OCI-LY1 (cell line): ENCODE results near the gene SFMBT2.
A peak's percentile ranks its signal among the peaks of the same experiment; 100 is the strongest.

ENCODE experiments used
- H2AFZ ChIP-seq: fragments of 200-600 bp; sonication (generic), shearing (Covaris generic); 2 replicates; pipeline ENCODE4 v1.6.0; 2014; ENCODE audit warnings: antibody characterized with exemption, mild to moderate bottlenecking, low read length
- H3F3A ChIP-seq: fragments of 200-600 bp; sonication (generic), shearing (Covaris generic); 2 replicates; pipeline ENCODE4 v1.6.0; 2014; ENCODE audit warnings: mild to moderate bottlenecking, antibody characterized with exemption, low read length, moderate library complexity; ENCODE audit not compliant: insufficient read depth
- H3K27ac ChIP-seq: fragments of 200-600 bp; sonication (generic); 2 replicates; pipeline ENCODE4 v1.5.1; 2014; ENCODE audit warnings: low read length, mixed run types, mild to moderate bottlenecking, low read depth; ENCODE audit not compliant: poor library complexity, severe bottlenecking
- H3K27me3 ChIP-seq: fragments of 200-600 bp; sonication (generic); 2 replicates; pipeline ENCODE4 v1.6.0; 2014; ENCODE audit warnings: antibody characterized with exemption, mild to moderate bottlenecking, low read length, moderate library complexity; ENCODE audit not compliant: insufficient read depth
- H3K36me3 ChIP-seq: fragments of 200-600 bp; sonication (generic); 2 replicates; pipeline ENCODE4 v1.6.1; 2014; ENCODE audit warnings: mild to moderate bottlenecking, antibody characterized with exemption, low read length, moderate library complexity, mixed read lengths; ENCODE audit not compliant: insufficient read depth
- H3K4me1 ChIP-seq: fragments of 200-600 bp; sonication (generic); 2 replicates; pipeline ENCODE4 v1.5.1; 2014; ENCODE audit warnings: mild to moderate bottlenecking, low read length, moderate library complexity; ENCODE audit not compliant: insufficient read depth, severe bottlenecking
- H3K4me2 ChIP-seq: fragments of 200-600 bp; sonication (generic), shearing (Covaris generic); 2 replicates; pipeline ENCODE4 v1.6.1; 2014; ENCODE audit warnings: low read length
- H3K4me3 ChIP-seq: fragments of 200-600 bp; sonication (generic); 2 replicates; pipeline ENCODE4 v1.5.1; 2014; ENCODE audit warnings: low read length, low read depth, mild to moderate bottlenecking, mixed read lengths; ENCODE audit not compliant: poor library complexity, severe bottlenecking
- H3K79me2 ChIP-seq: fragments of 200-600 bp; shearing (Covaris generic); 2 replicates; pipeline ENCODE4 v1.6.1; 2016; ENCODE audit warnings: mixed run types, low read length, mixed read lengths; ENCODE audit not compliant: insufficient read depth
- H3K9ac ChIP-seq: fragments of 200-600 bp; sonication (generic), shearing (Covaris generic); 2 replicates; pipeline ENCODE4 v1.6.1; 2014; ENCODE audit warnings: mild to moderate bottlenecking, low read length, mixed read lengths
- H3K9me2 ChIP-seq: fragments of 200-600 bp; sonication (generic), shearing (Covaris generic); 2 replicates; pipeline ENCODE4 v1.6.1; 2014; ENCODE audit warnings: low read depth, mild to moderate bottlenecking, low read length, mixed read lengths
- H3K9me3 ChIP-seq: fragments of 200-600 bp; shearing (Covaris generic); 2 replicates; pipeline ENCODE4 v1.6.1; 2014; ENCODE audit warnings: low read length, mixed read lengths
- H4K20me1 ChIP-seq: fragments of 200-600 bp; sonication (generic), shearing (Covaris generic); 2 replicates; pipeline ENCODE4 v1.6.0; 2016; ENCODE audit warnings: mild to moderate bottlenecking, low read length; ENCODE audit not compliant: insufficient read depth
- EZH2 ChIP-seq: fragments of 200-600 bp; sonication (generic), shearing (Covaris generic); IDR thresholded peaks from 2 replicates; pipeline ENCODE4 v1.8.0; 2017; ENCODE audit warnings: borderline replicate concordance, mixed run types, mild to moderate bottlenecking, antibody characterized with exemption, low read length, moderate library complexity, mixed read lengths
- TF ChIP-seq, protein P1 (sequence below): fragments of 200-600 bp; sonication (generic), shearing (Covaris generic); IDR thresholded peaks from 2 replicates; pipeline ENCODE4 v1.5.1; 2017; ENCODE audit warnings: mild to moderate bottlenecking, antibody characterized with exemption, low read length, moderate library complexity, mixed read lengths

Gene SFMBT2

GRCh38 chr10:7123774-7124173 is 287.1 kb downstream of the SFMBT2 start:
- Histone ChIP-seq H3K27me3 (no peaks in the 10 kb centered on the region), H3K4me2 (no peak overlapping the region), H3K4me3 (no peak overlapping the region)

GRCh38 chr10:7122561-7122960 is 288.3 kb downstream of the SFMBT2 start:
- Histone ChIP-seq H3K9me3 (no peaks in the 10 kb centered on the region), H3K4me2 (no peak overlapping the region), H3K4me1 (no peaks in the 10 kb centered on the region), H4K20me1 (no peaks in the 10 kb centered on the region), H3K4me3 (no peak overlapping the region), H2AFZ (no peak overlapping the region), H3K27me3 (no peaks in the 10 kb centered on the region), H3K36me3 (no peaks in the 10 kb centered on the region), H3F3A (no peaks in the 10 kb centered on the region), H3K9ac (no peak overlapping the region), H3K9me2 (no peaks in the 10 kb centered on the region), H3K79me2 (no peaks in the 10 kb centered on the region), H3K27ac (no peak overlapping the region)
- TF ChIP-seq, protein P1, sequence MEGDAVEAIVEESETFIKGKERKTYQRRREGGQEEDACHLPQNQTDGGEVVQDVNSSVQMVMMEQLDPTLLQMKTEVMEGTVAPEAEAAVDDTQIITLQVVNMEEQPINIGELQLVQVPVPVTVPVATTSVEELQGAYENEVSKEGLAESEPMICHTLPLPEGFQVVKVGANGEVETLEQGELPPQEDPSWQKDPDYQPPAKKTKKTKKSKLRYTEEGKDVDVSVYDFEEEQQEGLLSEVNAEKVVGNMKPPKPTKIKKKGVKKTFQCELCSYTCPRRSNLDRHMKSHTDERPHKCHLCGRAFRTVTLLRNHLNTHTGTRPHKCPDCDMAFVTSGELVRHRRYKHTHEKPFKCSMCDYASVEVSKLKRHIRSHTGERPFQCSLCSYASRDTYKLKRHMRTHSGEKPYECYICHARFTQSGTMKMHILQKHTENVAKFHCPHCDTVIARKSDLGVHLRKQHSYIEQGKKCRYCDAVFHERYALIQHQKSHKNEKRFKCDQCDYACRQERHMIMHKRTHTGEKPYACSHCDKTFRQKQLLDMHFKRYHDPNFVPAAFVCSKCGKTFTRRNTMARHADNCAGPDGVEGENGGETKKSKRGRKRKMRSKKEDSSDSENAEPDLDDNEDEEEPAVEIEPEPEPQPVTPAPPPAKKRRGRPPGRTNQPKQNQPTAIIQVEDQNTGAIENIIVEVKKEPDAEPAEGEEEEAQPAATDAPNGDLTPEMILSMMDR, result no peak
- TF ChIP-seq EZH2, result no peak

More at GRCh38 chr10:7123774-7124173, 287.1 kb downstream of the SFMBT2 start:
- no peaks in the 10 kb centered on the region for H3K9me2 ChIP-seq
- no peak for TF ChIP-seq EZH2
- TF ChIP-seq, protein P1, result no peak
- H3K79me2 ChIP-seq, result no peaks in the 10 kb centered on the region
- no peak overlapping the region for H3K9ac ChIP-seq
- no peaks in the 10 kb centered on the region for H4K20me1 ChIP-seq
- no peak overlapping the region for H2AFZ ChIP-seq
- no peaks in the 10 kb centered on the region for H3K9me3 ChIP-seq
- H3K36me3 ChIP-seq, result no peaks in the 10 kb centered on the region
- H3F3A ChIP-seq, result no peaks in the 10 kb centered on the region
- no peaks in the 10 kb centered on the region for H3K4me1 ChIP-seq
- no peak overlapping the region for H3K27ac ChIP-seq

DNA sequence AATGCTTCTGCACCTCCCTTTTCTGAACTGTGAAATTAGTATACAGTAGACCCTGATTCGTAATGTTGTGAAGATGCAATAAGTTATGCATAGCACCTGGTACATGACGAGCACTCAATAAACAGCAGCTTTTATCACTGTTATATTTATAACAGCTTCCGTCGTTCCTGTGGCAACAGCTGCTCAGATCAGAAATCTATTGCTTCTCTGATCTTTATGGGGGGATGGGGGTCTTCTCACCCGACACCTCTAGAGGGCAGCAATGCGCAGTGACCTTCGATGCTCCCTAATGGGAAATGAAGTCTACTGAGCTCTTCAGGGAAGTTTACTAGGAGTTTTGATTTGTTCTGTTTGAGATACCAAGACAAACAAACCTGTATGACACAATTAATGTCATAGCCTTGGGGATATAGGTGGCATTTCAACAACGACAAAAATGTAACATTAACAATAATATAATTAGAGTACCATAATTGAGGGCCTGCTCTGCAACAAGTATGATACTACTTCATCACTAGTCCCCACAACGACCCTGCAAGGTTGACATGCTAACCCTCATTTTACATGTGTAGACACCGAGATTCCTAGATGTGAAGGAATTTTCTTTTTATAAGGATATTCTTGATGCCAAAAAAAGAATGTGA is 289.6 kb downstream of the SFMBT2 start:
- H3K27me3 ChIP-seq, result no peaks in the 10 kb centered on the region
- H3K4me3 ChIP-seq, result no peak overlapping the region
- H3K4me2 ChIP-seq, result no peak overlapping the region
- no peaks in the 10 kb centered on the region for H3K79me2 ChIP-seq
- H3K27ac ChIP-seq, result no peak overlapping the region
- H3K9ac ChIP-seq, result no peak overlapping the region
- no peak for TF ChIP-seq EZH2
- TF ChIP-seq, protein P1, result peak; percentile 76
- H3K9me2 ChIP-seq, result no peaks in the 10 kb centered on the region
- no peaks in the 10 kb centered on the region for H3K4me1 ChIP-seq
- H4K20me1 ChIP-seq, result no peaks in the 10 kb centered on the region
- no peaks in the 10 kb centered on the region for H3K36me3 ChIP-seq
- no peaks in the 10 kb centered on the region for H3K9me3 ChIP-seq
- H2AFZ ChIP-seq, result no peak overlapping the region
- no peaks in the 10 kb centered on the region for H3F3A ChIP-seq
